Measurements from ENCODE around the gene GXYLT1.

- TF ChIP-seq CTCF (IDR thresholded peaks at IDR 0.05) (no peak), POLR2A (IDR thresholded peaks at IDR 0.05) (no peak)
Observed at GRCh38 chr12:42084522-42084921, 60.2 kb downstream of the GXYLT1 start.
